NCI-H1092 (cell line): ENCODE data around the gene PCAT7.
A peak's percentile ranks its signal among the peaks of the same experiment; 100 is the strongest.

ENCODE experiments used
- DNase-seq: peaks from one replicate; lab custom pipeline; 2025; lab: John Stamatoyannopoulos, UW

PCAT7 gene

GRCh38 chr9:94603259-94604160 is 48.6 kb downstream of the PCAT7 start:
- DNase-seq, result peak; percentile 53

- no peak for DNase-seq
Observed at GRCh38 chr9:94606646-94607422, 52.0 kb downstream of the PCAT7 start.

DNA sequence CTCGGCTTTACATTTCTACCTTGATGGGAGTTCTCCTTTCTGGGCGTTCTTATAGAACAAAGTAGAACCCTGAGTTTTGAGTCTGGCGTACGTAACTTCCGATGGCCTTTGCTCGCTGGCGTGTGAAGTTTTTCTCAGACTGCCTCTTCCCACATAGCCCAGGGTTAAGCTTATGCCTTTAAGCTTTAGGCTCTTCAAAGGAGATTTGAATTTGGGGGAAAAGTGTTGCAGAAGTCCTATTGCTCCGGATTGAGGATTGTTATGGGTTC is 52.5 kb downstream of the PCAT7 start:
- no peak for DNase-seq

GRCh38 chr9:94610181-94610606 is 55.3 kb downstream of the PCAT7 start:
- no peak for DNase-seq

DNA sequence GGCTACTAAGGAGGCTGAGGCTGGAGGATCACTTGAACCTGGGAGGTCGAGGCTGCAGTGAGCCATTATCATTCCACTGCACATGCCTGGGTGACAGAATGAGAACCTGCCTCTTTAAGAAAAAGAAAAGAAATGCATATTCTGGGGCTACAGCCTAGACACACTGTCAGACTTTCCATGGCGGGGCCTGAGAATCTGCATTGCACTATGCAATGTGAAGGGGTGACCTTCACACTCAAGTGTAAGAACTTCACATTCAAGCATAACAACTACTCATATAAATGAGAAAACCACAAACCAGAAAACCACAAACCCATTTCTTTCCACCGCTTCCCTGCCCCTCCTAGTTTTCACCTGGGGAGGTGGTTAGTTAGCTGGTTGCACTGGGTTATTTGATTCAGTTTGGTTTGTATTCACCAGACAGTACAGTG is 56.8 kb downstream of the PCAT7 start:
- no peak for DNase-seq

DNA sequence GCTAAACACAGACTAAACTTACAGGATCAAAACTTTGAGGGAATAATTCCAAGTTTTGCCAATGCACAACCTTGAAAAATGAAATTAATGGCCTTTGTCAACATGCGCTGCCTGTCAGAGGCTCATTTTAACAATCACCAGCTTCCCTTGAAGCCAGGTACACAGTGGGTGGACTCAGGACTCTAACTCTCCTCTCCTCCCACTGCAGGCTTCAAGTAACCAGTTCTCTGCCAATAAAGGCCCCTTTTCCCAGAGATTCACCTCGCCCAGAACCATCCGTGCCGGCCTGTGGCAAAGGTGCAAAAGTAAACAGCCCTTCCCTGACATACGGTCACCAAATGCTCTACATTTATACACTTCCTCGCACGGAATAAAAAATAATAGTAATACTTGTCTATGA is 57.2 kb downstream of the PCAT7 start:
- DNase-seq, result no peak

DNA sequence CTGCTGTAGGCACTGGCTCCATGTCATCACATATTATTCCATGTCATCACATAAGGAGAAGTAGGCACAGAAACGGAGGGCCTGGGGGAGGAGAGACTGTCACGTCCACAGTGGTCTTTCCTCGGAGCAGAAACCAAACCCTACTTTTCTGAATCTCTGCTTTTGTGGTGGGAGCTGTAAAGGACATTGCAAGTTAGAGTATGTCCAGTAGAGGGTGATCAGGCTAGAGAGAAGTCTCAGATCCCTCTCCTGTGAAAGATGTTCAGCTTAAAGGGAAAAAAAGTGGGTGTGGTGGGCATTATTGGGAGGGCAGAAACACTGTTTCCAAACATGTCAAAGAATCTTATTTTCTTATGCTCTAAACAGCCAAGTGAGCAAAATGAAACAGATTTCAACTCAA is 58.1 kb downstream of the PCAT7 start:
- DNase-seq, result no peak

GRCh38 chr9:94619026-94619425 is 64.1 kb downstream of the PCAT7 start:
- DNase-seq, result no peak
